ENCODE results near the gene ACY1. TPM values are rescaled to one million over a fixed set of nuclear protein-coding genes. Genes with fewer than 3 reads are reported as not detected.

The ACY1 gene
- total RNA-seq, 4 donors from 2014 or later = 34.0 to 57.7 (median 52.1) TPM

DNA sequence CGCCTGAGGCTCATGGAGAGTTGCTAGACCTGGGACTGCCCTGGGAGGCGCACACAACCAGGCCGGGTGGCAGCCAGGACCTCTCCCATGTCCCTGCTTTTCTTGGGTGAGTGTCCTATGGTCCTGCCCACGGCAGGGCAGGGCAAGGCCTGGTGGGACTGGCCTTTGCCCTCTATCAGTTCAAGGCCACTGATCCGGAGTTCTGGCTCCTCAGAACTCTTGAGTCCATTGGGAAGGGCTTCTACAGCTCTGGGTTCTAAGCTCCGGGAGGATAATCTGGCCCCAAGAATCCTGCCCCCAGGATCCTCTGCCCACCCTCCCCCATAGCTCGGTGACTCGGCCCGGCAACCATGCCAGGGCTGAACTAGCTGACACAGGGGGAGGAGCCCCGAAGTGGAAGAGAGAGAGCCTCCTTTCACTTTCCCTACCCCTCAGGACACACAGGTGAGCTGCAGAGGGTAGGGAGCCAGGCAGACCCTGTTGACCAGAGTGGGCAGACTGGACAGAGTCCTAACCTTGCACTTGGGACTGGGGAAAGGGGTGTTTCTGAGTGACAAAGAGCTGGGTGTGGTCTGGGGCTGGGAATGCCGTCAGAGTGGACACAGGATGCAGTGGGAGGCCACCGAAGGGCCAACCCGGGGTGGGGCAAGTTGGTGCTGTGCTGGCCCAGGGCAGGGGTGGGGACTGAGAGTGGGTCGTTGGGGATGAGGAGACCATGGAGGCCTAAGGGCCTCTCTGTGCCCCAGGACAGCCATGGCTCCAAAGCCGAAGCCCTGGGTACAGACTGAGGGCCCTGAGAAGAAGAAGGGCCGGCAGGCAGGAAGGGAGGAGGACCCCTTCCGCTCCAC is 40.5 kb upstream of the ACY1 start:
- TF ChIP-seq, protein P1, sequence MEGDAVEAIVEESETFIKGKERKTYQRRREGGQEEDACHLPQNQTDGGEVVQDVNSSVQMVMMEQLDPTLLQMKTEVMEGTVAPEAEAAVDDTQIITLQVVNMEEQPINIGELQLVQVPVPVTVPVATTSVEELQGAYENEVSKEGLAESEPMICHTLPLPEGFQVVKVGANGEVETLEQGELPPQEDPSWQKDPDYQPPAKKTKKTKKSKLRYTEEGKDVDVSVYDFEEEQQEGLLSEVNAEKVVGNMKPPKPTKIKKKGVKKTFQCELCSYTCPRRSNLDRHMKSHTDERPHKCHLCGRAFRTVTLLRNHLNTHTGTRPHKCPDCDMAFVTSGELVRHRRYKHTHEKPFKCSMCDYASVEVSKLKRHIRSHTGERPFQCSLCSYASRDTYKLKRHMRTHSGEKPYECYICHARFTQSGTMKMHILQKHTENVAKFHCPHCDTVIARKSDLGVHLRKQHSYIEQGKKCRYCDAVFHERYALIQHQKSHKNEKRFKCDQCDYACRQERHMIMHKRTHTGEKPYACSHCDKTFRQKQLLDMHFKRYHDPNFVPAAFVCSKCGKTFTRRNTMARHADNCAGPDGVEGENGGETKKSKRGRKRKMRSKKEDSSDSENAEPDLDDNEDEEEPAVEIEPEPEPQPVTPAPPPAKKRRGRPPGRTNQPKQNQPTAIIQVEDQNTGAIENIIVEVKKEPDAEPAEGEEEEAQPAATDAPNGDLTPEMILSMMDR (IDR thresholded peaks at IDR 0.05) = no peak
- DNase-seq (ENCODE audit: low spot score) = peak; percentile 25
- ATAC-seq (ENCODE audit: low FRiP score) = peak; percentile 63

DNA sequence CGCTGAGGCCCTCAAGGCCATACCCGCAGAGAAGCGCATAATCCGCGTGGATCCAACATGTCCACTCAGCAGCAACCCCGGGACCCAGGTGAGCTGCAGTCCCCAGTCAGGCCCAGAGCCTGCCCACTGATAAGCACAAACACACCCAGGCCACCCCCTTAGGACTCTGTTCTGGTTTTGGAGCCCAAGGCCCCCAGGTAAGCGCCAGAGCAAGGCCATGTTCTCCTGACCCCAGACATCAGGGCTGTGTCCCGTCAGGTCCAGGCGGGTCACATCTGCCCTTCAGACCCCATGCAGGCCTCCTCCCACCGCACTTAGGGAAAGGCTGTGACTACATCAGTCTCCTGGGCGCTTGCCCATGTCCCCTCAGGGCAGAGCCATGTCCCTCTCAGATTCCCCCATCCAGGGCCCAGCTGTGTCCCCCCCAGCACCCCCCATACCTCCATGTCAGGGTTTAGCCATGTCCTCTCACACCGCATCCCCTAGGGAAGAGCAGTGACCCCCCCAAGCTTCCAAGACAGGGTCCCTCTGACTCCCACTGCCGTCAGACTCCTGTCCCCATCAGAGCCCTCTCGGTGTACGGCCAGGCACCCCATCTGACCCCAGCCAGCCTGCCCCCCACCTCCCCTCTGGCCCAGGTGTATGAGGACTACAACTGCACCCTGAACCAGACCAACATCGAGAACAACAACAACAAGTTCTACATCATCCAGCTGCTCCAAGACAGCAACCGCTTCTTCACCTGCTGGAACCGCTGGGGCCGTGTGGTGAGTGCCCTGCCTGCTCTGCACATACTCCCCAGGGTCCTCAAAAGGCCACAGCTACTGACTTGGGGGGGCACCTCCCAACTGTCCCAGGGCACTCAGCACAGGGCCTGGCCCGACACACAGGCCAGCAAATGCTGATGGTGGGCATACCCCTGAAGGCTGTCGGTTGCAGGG is 39.6 kb upstream of the ACY1 start:
- TF ChIP-seq, protein P1 (IDR thresholded peaks at IDR 0.05) = no peak
- ATAC-seq (ENCODE audit: low FRiP score) (no peak), DNase-seq (ENCODE audit: low spot score) (no peak)

DNA sequence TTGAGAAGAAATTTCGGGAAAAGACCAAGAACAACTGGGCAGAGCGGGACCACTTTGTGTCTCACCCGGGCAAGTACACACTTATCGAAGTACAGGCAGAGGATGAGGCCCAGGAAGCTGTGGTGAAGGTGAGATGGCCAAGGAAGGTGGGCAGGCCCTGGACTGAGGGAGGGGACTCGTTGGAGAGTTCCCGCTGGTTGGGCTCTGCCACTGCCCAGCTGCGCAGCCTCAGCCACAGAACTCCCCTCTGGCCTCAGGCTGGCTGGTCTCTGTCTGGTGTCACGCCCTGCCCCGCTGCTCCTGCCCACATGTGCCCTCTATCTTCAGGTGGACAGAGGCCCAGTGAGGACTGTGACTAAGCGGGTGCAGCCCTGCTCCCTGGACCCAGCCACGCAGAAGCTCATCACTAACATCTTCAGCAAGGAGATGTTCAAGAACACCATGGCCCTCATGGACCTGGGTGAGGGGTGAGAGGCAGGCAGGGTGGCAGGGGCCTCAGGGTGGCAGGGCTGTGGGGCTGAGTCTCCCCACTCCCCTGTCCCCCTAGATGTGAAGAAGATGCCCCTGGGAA is 38.8 kb upstream of the ACY1 start:
- ATAC-seq (ENCODE audit: low FRiP score) (no peak), DNase-seq (ENCODE audit: low spot score) (no peak)
- TF ChIP-seq, protein P1 (IDR thresholded peaks at IDR 0.05) = no peak

DNA sequence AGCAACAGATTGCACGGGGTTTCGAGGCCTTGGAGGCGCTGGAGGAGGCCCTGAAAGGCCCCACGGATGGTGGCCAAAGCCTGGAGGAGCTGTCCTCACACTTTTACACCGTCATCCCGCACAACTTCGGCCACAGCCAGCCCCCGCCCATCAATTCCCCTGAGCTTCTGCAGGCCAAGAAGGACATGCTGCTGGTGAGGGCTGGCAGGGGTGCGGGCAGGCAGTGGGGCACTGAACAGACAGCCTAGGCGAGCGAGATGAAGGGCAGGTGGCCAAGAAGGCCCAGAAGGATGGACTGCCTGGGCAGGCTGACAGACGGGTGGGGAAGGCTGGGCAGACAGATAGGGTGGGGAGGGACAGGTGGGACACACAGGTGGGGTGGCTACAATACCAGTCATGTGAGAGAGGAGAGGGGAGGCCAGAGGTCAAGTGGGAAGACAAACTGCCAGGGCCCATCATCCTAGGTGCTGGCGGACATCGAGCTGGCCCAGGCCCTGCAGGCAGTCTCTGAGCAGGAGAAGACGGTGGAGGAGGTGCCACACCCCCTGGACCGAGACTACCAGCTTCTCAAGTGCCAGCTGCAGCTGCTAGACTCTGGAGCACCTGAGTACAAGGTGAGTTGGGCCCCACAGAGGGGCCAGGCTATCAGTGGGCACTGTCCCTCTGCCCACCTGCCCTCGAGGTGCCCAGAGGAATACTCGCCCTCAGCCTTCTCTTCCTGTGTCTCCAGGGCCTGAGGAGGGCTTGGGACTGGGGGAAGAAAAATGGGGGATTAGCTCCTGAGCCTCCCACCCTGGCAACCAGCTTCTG is 38.1 kb upstream of the ACY1 start:
- TF ChIP-seq, protein P1 (IDR thresholded peaks at IDR 0.05) = no peak
- DNase-seq (ENCODE audit: low spot score) (no peak), ATAC-seq (ENCODE audit: low FRiP score) (no peak)

DNA sequence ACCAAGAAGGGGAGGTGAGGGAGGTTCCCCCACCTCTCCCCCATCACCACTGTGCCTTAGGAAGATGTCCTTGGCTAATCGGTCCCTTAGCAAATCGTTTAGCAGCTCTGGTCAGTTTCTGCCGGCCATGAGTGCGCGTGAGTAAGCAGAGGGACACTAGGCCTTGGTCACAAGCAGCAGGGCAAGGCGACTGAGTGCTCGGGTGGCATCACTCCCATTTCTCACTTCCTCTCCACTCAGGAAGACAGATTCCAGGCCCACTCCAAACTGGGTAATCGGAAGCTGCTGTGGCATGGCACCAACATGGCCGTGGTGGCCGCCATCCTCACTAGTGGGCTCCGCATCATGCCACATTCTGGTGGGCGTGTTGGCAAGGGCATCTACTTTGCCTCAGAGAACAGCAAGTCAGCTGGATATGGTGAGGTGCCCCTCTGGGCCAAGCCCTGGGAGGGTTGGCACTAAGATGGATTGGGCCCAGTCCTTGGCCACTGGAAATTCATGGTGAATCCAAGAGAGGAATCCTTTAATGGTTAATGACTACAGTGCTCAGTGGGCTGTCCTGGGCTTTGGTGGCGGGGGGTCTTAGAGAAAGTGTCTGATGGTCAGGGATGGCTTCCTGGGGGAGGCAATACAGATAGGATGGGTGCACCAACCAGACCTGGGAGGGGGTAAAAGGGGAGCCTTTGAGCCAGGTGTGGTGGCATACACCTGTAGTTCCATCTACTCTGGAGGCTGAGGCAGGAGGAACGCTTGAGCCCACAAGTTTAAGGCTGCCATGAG is 37.2 kb upstream of the ACY1 start:
- ATAC-seq (ENCODE audit: low FRiP score) = no peak
- DNase-seq (ENCODE audit: low spot score) = no peak

More for the DNA sequence above, 37.2 kb upstream of the ACY1 start:
- TF ChIP-seq, protein P1 (IDR thresholded peaks at IDR 0.05) = no peak
